ENCODE results near the gene COL18A1. TPM values are rescaled to one million over a fixed set of nuclear protein-coding genes. Genes with fewer than 3 reads are reported as not detected.
"Not testable (repeated sequence)": the region's sequence is repeated elsewhere in the genome, so short reads cannot be mapped to it uniquely, and the experiment has no call there.

The COL18A1 gene
- total RNA-seq, 4 donors from 2014 or later: 64.7 to 110 (median 98.9) TPM

DNA sequence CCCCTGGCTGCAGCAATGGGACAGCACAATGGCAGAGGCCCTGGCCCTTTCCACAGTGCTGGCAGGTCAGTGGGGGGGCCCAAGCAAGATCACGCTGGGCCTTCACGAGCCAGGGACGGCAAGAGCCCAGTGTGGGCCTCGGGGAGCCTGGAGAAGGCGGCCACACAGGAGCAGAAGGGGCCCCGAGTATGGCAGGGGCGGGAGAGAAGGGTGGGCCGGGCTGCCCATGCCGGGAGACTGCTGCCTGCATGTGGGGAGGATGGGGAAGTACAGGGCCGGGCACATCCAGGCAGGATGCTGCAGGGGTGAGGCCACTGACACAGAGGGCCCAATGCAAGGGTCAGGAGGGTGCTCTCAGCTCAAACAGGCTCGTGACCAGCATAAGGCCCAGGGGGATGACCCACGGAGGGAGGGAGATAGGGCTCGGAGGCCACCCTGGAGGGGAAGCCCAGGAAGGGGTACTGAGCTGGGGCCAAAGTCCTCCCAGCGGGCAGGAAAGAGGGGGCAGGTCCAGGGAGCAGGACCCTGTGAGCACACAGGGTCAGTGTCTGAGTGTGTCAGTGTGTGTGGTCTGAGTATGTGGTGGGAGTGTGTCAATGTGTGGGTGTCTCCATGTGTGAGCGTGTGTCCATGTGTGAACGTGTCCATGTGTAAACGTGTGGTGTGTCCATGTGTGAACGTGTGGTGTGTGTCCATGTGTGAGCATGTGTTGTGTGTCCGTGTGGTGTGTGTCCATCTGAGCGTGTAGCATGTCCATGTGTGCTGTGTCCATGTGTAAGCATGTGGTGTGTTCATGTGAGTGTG, 124.2 kb downstream of the COL18A1 start:
- ATAC-seq (ENCODE audit: low FRiP score) (no peak), DNase-seq (ENCODE audit: low spot score) (no peak)
- TF ChIP-seq, protein P1, sequence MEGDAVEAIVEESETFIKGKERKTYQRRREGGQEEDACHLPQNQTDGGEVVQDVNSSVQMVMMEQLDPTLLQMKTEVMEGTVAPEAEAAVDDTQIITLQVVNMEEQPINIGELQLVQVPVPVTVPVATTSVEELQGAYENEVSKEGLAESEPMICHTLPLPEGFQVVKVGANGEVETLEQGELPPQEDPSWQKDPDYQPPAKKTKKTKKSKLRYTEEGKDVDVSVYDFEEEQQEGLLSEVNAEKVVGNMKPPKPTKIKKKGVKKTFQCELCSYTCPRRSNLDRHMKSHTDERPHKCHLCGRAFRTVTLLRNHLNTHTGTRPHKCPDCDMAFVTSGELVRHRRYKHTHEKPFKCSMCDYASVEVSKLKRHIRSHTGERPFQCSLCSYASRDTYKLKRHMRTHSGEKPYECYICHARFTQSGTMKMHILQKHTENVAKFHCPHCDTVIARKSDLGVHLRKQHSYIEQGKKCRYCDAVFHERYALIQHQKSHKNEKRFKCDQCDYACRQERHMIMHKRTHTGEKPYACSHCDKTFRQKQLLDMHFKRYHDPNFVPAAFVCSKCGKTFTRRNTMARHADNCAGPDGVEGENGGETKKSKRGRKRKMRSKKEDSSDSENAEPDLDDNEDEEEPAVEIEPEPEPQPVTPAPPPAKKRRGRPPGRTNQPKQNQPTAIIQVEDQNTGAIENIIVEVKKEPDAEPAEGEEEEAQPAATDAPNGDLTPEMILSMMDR (IDR thresholded peaks at IDR 0.05): no peak

DNA sequence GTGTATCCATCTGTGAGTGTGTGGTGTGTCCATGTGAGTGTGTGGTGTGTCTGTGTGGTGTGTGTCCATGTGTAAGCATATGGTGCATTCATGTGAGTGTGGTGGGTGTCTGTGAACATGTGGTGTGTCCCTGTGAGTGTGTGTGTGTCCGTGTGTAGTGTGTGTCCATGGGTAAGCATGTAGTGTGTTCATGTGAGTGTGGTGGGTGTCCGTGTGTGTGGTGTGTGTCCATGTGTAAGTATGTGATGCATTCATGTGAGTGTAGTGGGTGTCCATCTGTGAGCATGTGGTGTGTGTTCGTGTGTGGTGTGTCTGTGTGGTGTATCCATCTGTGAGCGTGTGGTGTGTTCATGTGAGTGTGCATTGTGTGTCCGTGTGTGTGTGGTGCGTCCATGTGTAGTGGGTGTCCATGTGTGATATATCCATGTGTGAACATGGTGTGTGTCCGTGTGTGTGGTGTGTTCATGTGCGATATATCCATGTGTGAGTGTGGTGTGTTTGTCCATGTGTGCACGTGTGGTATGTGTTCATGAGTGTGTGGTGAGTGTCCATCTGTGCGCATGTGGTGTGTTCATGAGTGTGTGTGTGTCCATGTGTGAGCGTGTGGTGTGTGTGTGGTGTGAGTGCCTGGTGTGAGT, 124.9 kb downstream of the COL18A1 start:
- DNase-seq (ENCODE audit: low spot score) (no peak), ATAC-seq (ENCODE audit: low FRiP score) (no peak)
- TF ChIP-seq, protein P1 (IDR thresholded peaks at IDR 0.05): no peak

DNA sequence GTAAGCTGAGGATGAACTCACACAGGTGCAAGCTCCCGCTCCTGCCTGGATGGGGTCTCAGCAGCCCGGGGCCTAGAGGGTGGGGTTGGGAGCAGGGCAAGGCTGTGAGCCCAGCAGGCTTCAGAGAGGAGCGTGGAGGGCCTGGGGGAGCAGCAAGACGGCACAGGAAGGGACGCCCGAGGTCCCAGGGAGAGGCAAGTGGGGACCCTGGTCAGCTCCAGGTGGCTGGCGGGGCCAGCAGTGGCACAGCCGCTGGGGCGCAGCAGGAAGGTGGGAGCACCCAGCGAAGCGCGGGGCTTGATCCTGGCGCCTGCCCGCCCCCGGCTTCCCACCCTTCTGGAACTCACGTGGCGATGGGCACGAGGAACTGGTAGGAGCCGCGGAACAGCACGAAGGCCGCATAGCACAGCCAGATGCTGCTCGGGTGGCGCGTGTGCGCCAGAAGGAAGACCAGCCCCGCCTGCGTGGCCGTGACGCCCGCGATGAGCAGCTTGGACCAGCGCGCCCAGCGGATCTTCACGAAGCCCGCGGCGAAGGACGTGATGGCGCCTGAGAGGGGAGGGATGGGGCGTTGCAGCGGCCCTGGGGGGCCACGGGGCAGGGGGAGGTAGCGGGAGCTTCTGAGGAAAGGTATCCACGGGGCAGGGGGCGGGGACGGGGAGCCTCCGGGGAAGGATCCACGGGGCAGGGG, 125.6 kb downstream of the COL18A1 start:
- DNase-seq (ENCODE audit: low spot score) (no peak), ATAC-seq (ENCODE audit: low FRiP score) (no peak)
- TF ChIP-seq, protein P1 (IDR thresholded peaks at IDR 0.05): no peak

DNA sequence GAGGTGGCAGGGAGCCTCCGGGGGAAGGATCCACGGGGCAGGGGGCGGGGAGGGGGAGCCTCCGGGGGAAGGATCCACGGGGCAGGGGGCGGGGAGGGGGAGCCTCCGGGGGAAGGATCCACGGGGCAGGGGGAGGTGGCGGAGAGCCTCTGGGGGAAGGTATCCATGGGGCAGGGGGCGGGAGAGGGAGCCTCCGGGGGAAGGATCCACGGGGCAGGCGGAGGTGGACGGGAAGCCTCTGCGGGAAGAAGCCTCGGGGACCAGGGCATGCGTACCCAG, 126.1 kb downstream of the COL18A1 start:
- ATAC-seq (ENCODE audit: low FRiP score); DNase-seq (ENCODE audit: low spot score): not testable (repeated sequence)

DNA sequence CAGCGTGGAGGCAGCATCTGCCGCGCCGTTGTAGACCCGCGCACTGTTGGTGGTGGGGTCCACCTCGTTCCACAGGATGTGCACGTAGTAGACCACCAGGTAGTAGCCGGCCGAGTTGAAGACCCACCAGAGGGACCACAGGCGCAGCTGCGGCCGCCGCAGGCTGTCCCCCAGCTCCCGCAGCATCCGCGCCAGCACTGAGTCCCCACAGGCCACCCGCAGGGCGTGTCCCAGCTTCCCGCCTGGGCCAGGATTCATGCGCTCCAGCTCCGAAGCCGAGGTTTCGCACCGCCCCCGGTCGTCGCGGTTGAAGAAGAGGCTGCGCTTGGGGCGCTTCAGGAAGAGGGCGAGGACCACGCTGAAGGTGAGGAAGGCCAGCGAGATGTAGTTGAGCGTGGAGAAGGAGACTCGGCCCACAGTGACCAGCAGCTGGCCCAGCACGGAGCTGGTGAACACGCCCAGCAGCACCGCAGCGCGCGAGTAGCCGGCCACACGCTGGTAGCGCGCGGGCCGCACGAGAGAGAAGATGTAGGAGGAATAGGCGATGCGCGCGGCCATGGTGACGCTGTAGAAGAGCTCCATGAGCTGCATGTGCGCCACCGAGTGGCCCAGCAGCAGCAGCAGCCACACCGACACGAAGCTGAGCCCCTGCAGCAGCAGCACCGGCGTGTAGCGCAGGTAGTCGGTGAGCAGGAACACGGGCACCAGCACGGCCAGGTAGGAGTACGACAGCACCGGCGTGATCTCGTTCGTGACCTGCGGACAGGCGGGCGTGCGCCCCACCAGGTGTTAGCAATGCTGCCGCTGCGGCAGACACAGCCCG, 126.6 kb downstream of the COL18A1 start:
- ATAC-seq (ENCODE audit: low FRiP score): no peak
- TF ChIP-seq, protein P1 (IDR thresholded peaks at IDR 0.05): no peak
- DNase-seq (ENCODE audit: low spot score): no peak

DNA sequence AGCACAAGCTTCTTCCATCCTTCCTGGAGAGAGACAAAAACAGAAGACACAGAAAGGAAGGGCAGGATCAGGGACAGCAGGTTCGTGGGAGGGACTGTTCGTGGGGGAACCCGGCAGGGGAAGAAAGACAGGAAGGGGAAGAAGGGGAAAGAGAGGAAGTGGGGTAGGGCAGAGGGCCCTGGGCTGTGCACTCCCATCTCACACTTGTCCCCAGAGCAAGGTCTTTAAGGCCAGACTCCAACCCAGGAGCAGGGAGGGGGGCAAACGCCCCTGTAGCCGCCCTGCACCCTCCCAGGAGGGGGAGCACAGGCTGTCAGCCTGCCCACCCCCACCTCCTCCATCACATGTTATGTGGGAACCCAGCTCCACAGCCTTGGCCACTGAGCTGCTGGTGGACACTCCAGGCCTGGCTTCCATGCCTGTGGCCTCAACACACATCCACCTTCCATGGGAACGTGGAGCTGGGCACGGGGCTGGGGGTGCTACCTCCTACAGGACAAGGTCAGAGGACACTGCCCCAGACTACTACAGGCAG, 127.9 kb downstream of the COL18A1 start:
- TF ChIP-seq, protein P1 (IDR thresholded peaks at IDR 0.05): no peak
- DNase-seq (ENCODE audit: low spot score): no peak
- no peak for ATAC-seq (ENCODE audit: low FRiP score)
